Inflammatory macrophage treated with lipopolysaccharide for 1 hour (primary cell): ENCODE results near the gene CHRNA4.

Experiments used
- DNase-seq, 2 donors: peaks; one replicate each; pipeline ENCODE4 v3.0.0-alpha.2; 2020 to 2022

Gene CHRNA4

GRCh38 chr20:63362436-63363009 is 1.4 kb upstream of the CHRNA4 start:
- DNase-seq = no peak

GRCh38 chr20:63361519-63362435 is 628 bp upstream of the CHRNA4 start:
- DNase-seq = no peak

GRCh38 chr20:63359937-63360849 is 956 bp downstream of the CHRNA4 start:
- no peak for DNase-seq

GRCh38 chr20:63359164-63359934 is 1.8 kb downstream of the CHRNA4 start:
- DNase-seq = no peak

GRCh38 chr20:63357921-63358905 is 2.9 kb downstream of the CHRNA4 start:
- no peak for DNase-seq

GRCh38 chr20:63356931-63357879 is 3.9 kb downstream of the CHRNA4 start:
- no peak for DNase-seq

GRCh38 chr20:63356511-63356910 is 4.6 kb downstream of the CHRNA4 start:
- no peak for DNase-seq

- no peak for DNase-seq
Measured at GRCh38 chr20:63355781-63356295, 5.3 kb downstream of the CHRNA4 start.

GRCh38 chr20:63354636-63355350 is 6.4 kb downstream of the CHRNA4 start:
- no peak for DNase-seq

- no peak for DNase-seq
Measured at GRCh38 chr20:63352811-63353221, 8.3 kb downstream of the CHRNA4 start.

GRCh38 chr20:63351811-63352591 is 9.1 kb downstream of the CHRNA4 start:
- no peak for DNase-seq

- no peak for DNase-seq
Measured at GRCh38 chr20:63351326-63351700, 9.8 kb downstream of the CHRNA4 start.

GRCh38 chr20:63350597-63351325 is 10.4 kb downstream of the CHRNA4 start:
- no peak for DNase-seq

GRCh38 chr20:63350196-63350595 is 11.0 kb downstream of the CHRNA4 start:
- DNase-seq = no peak

- no peak for DNase-seq
Measured at GRCh38 chr20:63349516-63349895, 11.6 kb downstream of the CHRNA4 start.

- DNase-seq = no peak
Measured at GRCh38 chr20:63348828-63349515, 12.2 kb downstream of the CHRNA4 start.
